MCF 10A (cell line): ENCODE data around the gene TRMT10A. TPM values are rescaled to one million over a fixed set of nuclear protein-coding genes. Genes with fewer than 3 reads are reported as not detected.

Experiments used
- BruUV-seq: library from RNA; stranded (reverse); fragments of 400-500 nt; replicated peaks from 2 replicates; lab custom pipeline; 2021; lab: Mats Ljungman, UMichigan
- CTCF ChIA-PET: fragments of 300-600 bp; sonication (Branson Sonifier 250); formaldehyde crosslinking; extraction: SDS; loops from one replicate; lab custom pipeline; 2021; ENCODE audit warnings: antibody characterized with exemption, inconsistent platforms; lab: Yijun Ruan, JAX
- POLR2A ChIA-PET: fragments of 300-600, 350-650 bp; sonication (Branson Sonifier 250); formaldehyde crosslinking; extraction: SDS; loops from one replicate; lab custom pipeline; 2020; ENCODE audit warnings: antibody characterized with exemption, inconsistent platforms; lab: Yijun Ruan, JAX
- DNase-seq: peaks from one replicate; pipeline ENCODE4 v3.0.0-alpha.2; 2018; ENCODE audit not compliant: unreplicated experiment
- H3K27ac Mint-ChIP-seq: one replicate; pipeline ENCODE4 v1.8.0; 2022; ENCODE audit warnings: mild to moderate bottlenecking, low read depth, mixed read lengths; ENCODE audit not compliant: unreplicated experiment
- H3K27me3 Mint-ChIP-seq: one replicate; pipeline ENCODE4 v1.8.0; 2022; ENCODE audit warnings: mixed read lengths; ENCODE audit not compliant: insufficient read depth, unreplicated experiment
- H3K36me3 Mint-ChIP-seq: one replicate; pipeline ENCODE4 v1.8.0; 2022; ENCODE audit warnings: mild to moderate bottlenecking, moderate library complexity, mixed read lengths; ENCODE audit not compliant: insufficient read depth, unreplicated experiment
- H3K4me1 Mint-ChIP-seq: one replicate; pipeline ENCODE4 v1.8.0; 2022; ENCODE audit warnings: mixed read lengths; ENCODE audit not compliant: insufficient read depth, unreplicated experiment
- H3K4me3 Mint-ChIP-seq: one replicate; pipeline ENCODE4 v1.8.0; 2022; ENCODE audit warnings: mild to moderate bottlenecking, moderate library complexity, mixed read lengths; ENCODE audit not compliant: unreplicated experiment
- H3K9me3 Mint-ChIP-seq: one replicate; pipeline ENCODE4 v1.8.0; 2022; ENCODE audit warnings: mixed read lengths; ENCODE audit not compliant: unreplicated experiment
- intact Hi-C: fragments of 100-400 bp; cut with micrococcal nuclease; formaldehyde crosslinking; loops from 2 replicates; pipeline ENCODE4 v1.14.1; 2022
- total RNA-seq: library from RNA; stranded (reverse); gene quantifications from 2 replicates; pipeline ENCODE4 v1.2.3, GENCODE V29; 2022
- TF ChIP-seq, protein P1 (sequence below): fragments of 200-600 bp; IDR thresholded peaks from one replicate; pipeline ENCODE4 v1.8.0; 2022; ENCODE audit warnings: antibody characterized with exemption, mild to moderate bottlenecking; ENCODE audit not compliant: unreplicated experiment

TRMT10A gene
- total RNA-seq, 1 experiment from 2014 or later: 19.1 TPM

DNA sequence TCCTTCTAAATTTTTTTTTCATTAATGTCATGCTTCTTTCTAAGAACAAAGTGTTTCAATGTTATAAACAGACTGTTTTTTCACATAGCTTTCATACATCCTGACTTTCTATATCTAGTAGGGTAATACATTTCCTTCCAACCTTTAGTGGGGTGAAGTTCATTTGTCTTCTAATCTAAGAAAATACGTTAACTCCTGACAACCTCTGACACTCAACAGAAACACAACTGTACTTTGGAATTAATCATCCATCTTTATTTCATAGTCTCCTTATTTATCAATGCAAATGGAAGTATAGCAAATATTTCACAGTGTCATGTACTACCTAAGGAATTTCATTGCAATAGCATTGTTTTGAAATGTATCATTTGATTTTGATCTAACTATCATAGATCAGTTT, 8.0 kb upstream of the TRMT10A start:
- Mint-ChIP-seq H3K27me3 (peaks cover 63% of the 10 kb centered on the region), H3K27ac (no peak overlapping the region), H3K36me3 (no peaks in the 10 kb centered on the region), H3K9me3 (no peaks in the 10 kb centered on the region), H3K4me3 (no peak overlapping the region), H3K4me1 (no peaks in the 10 kb centered on the region)
- intact Hi-C loops: no loop called here
- ChIA-PET POLR2A (interaction anchor here (1.0 to 2.1 kb wide), 3 partner anchors 8 to 151 kb away, joined by 3 to 19 read pairs (median 7); partner anchors contain the start of gene TRMT10A), CTCF (interaction anchor here (0.6 to 1.5 kb wide), 2 partner anchors 234 to 236 kb away, joined by 3 to 7 read pairs; no protein-coding TSS in a partner anchor)
- TF ChIP-seq, protein P1, sequence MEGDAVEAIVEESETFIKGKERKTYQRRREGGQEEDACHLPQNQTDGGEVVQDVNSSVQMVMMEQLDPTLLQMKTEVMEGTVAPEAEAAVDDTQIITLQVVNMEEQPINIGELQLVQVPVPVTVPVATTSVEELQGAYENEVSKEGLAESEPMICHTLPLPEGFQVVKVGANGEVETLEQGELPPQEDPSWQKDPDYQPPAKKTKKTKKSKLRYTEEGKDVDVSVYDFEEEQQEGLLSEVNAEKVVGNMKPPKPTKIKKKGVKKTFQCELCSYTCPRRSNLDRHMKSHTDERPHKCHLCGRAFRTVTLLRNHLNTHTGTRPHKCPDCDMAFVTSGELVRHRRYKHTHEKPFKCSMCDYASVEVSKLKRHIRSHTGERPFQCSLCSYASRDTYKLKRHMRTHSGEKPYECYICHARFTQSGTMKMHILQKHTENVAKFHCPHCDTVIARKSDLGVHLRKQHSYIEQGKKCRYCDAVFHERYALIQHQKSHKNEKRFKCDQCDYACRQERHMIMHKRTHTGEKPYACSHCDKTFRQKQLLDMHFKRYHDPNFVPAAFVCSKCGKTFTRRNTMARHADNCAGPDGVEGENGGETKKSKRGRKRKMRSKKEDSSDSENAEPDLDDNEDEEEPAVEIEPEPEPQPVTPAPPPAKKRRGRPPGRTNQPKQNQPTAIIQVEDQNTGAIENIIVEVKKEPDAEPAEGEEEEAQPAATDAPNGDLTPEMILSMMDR: no peak
- DNase-seq: no peak
- no TSS peak for BruUV-seq

DNA sequence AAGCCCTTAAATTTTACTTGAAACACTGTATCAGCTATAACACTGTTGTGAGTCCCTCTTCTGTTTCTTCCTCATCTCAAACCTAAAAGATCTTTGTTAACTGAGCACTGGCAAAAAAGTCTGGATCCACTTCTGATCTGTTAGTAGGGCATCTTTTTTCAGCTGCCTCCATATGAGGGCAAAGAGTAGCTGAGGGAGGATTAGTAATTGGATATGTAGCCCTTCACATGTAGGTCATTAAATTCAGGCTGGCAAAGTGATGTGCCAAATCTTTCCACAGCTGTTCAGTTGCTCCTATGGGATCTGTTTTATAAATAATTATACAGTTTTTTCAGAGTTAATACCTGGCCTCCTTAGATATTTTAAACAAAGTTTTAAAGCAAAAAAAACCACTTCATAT, 1.1 kb upstream of the TRMT10A start:
- DNase-seq: no peak
- Mint-ChIP-seq H3K9me3 (no peaks in the 10 kb centered on the region), H3K27me3 (peaks cover 28% of the 10 kb centered on the region), H3K4me1 (no peaks in the 10 kb centered on the region), H3K27ac (no peak overlapping the region), H3K36me3 (peaks cover 12% of the 10 kb centered on the region), H3K4me3 (peak overlapping the region; percentile 93)
- BruUV-seq: no TSS peak
- CTCF ChIA-PET: interaction anchor here (2.6 kb wide), 1 partner anchor 243 kb away, joined by 20 read pairs; no protein-coding TSS in a partner anchor
- intact Hi-C loops: no loop called here
- POLR2A ChIA-PET: interaction anchor here (0.6 to 3.3 kb wide), 6 partner anchors 8 to 384 kb away, joined by 3 to 34 read pairs (median 13); partner anchors contain the start of genes DAPP1 and DNAJB14
- TF ChIP-seq, protein P1: no peak

DNA sequence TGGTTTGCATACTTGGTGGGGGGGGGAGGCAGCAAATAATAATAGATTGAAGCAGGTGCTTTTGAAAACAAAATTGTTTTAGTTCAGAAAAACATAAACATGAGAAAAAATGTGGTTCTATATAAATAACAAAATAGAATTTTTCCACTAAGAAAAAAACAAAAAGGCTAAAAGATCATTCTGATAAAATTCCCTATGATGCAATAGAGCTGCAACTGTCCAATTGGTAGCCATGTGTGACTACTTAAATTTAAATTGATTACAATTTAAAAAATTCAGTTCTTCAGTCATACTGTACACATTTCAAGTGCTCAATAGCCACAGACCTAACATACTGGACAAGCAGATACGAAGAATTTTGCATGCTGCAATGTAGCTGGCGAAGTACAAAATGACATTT, 11.0 kb downstream of the TRMT10A start:
- no peak overlapping the region for H3K4me3 Mint-ChIP-seq
- CTCF ChIA-PET: interaction anchor here (0.6 to 1.2 kb wide), 2 partner anchors 68 to 332 kb away, joined by 3 to 5 read pairs; no protein-coding TSS in a partner anchor

DNA sequence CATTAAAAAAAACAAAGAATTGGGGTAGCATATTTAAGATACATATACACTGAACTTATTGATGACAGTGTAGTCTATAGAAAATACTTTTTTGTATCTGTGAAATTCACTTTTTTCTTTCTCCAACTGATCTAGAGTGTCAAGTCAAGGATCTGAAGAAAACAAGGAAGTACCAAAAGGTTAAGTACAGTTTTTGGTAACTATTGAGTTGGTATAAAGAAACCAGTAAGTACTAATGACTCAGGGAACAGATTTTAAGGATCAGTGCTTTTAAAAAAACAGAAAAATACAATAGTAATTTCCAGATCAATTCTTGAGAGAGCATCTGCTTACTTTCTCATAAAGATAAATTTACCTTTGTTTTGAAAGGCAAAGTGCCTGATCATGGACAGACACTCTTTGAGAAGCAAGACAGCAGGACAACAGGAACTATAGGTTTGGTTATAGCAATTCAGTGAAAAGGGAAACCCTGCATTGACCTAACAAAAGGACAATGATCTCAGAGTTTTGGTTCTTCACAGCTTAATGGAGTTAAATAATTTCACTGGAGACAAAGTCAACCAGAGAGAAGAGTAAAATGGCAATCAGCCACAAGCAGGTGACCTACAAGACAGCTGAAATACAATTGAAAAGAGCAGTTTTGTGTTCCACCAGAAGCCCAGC, 23.4 kb downstream of the TRMT10A start:
- H3K4me3 Mint-ChIP-seq: no peak overlapping the region
- CTCF ChIA-PET: interaction anchor here (0.6 to 0.7 kb wide), 2 partner anchors 170 to 409 kb away, joined by 3 read pairs; no protein-coding TSS in a partner anchor
- intact Hi-C loops: no loop called here
- TF ChIP-seq, protein P1: no peak
- POLR2A ChIA-PET: no interaction called here
- no TSS peak for BruUV-seq
- H3K4me1 Mint-ChIP-seq: no peaks in the 10 kb centered on the region
- H3K27ac Mint-ChIP-seq: no peak overlapping the region
- no peaks in the 10 kb centered on the region for H3K9me3 Mint-ChIP-seq
- H3K36me3 Mint-ChIP-seq: no peaks in the 10 kb centered on the region
- H3K27me3 Mint-ChIP-seq: no peaks in the 10 kb centered on the region
- no peak for DNase-seq

More for the DNA sequence above, 11.0 kb downstream of the TRMT10A start:
- POLR2A ChIA-PET: interaction anchor here (0.6 to 0.7 kb wide), 2 partner anchors 107 to 421 kb away, joined by 3 read pairs; no protein-coding TSS in a partner anchor
- BruUV-seq: no TSS peak
- intact Hi-C loops: no loop called here
- Mint-ChIP-seq H3K4me1 (no peaks in the 10 kb centered on the region), H3K36me3 (peaks cover 13% of the 10 kb centered on the region), H3K9me3 (no peaks in the 10 kb centered on the region), H3K27ac (no peak overlapping the region), H3K27me3 (no peaks in the 10 kb centered on the region)
- TF ChIP-seq, protein P1: no peak
- no peak for DNase-seq
